B cell (primary cell): ENCODE measurements around the gene HEXIM1.

ENCODE experiments used
- CTCF ChIP-seq: fragments of 200-600 bp; IDR thresholded peaks from one replicate; pipeline ENCODE4 v1.8.0; 2022; ENCODE audit warnings: antibody characterized with exemption, mild to moderate bottlenecking
- EZH2 ChIP-seq: IDR thresholded peaks from 2 replicates; pipeline ENCODE4 v1.6.1; 2012; ENCODE audit warnings: borderline replicate concordance, low read depth, mild to moderate bottlenecking, moderate library complexity, low read length; ENCODE audit not compliant: insufficient read depth, poor library complexity, severe bottlenecking

- TF ChIP-seq CTCF (no peak), EZH2 (no peak)
These were observed 22.8 kb upstream of the HEXIM1 start for GRCh38 chr17:45125509-45125908.
